Activated naive CD8-positive, alpha-beta T cell treated with anti-CD3 and anti-CD28 coated beads, Interleukin-2, amount 50 U/mL, for 16 hours (primary cell): ENCODE data around the gene TESK1.
"Not testable (repeated sequence)": the region's sequence is repeated elsewhere in the genome, so short reads cannot be mapped to it uniquely, and the experiment has no call there.

ENCODE experiments used
- DNase-seq: peaks from one replicate; pipeline ENCODE4 v3.0.0-alpha.2; 2020; ENCODE audit warnings: low read depth, low spot score

TESK1 gene

GRCh38 chr9:35579659-35580227, 25.3 kb upstream of the TESK1 start:
- DNase-seq, result not testable (repeated sequence)

- DNase-seq, result not testable (repeated sequence)
These were observed 21.5 kb upstream of the TESK1 start for GRCh38 chr9:35583521-35583920.

DNA sequence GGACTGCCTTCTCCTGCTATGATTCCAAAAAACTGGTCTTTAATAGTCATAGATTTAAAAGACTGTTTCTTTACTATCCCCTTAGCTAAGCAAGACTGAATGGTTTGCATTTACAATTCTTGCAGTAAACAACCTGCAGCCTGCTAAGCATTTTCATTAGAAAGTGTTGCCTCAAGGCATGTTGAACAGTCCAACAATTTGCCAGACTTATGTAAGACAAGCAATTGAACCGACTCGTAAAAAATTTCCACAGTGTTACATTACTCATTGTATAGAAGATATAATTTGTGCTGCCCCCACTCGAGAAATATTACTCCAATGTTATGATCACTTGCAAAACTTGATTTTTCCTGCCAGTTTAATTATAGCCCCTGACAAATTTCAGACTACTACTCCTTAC, 20.4 kb upstream of the TESK1 start:
- DNase-seq, result not testable (repeated sequence)

GRCh38 chr9:35588506-35588905, 16.6 kb upstream of the TESK1 start:
- not testable (repeated sequence) for DNase-seq

- DNase-seq, result no peak
These were observed 11.5 kb upstream of the TESK1 start for GRCh38 chr9:35593581-35593980.

DNA sequence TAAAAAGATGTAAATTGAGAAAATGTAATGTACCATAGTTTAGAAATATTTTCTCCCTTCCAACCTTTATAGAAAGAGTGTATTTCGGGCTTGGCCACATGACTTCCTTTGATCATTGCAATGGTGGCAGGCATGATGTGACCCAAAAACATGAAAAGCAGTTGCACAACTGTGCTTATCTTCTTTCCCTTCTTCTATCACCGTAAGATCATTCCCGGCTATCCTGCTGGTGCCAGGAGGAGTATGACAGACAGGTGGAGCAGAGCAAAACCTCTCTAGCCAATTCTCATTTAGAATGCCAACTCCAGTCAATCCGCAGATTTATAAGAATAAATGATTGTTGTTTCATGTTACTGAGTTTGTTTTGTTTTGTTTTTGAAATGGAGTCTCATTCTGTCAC, 10.6 kb upstream of the TESK1 start:
- DNase-seq, result no peak

- DNase-seq, result not testable (repeated sequence)
These were observed 8.2 kb upstream of the TESK1 start for GRCh38 chr9:35596907-35597306.

GRCh38 chr9:35598866-35599590, 6.0 kb upstream of the TESK1 start:
- DNase-seq, result no peak

DNA sequence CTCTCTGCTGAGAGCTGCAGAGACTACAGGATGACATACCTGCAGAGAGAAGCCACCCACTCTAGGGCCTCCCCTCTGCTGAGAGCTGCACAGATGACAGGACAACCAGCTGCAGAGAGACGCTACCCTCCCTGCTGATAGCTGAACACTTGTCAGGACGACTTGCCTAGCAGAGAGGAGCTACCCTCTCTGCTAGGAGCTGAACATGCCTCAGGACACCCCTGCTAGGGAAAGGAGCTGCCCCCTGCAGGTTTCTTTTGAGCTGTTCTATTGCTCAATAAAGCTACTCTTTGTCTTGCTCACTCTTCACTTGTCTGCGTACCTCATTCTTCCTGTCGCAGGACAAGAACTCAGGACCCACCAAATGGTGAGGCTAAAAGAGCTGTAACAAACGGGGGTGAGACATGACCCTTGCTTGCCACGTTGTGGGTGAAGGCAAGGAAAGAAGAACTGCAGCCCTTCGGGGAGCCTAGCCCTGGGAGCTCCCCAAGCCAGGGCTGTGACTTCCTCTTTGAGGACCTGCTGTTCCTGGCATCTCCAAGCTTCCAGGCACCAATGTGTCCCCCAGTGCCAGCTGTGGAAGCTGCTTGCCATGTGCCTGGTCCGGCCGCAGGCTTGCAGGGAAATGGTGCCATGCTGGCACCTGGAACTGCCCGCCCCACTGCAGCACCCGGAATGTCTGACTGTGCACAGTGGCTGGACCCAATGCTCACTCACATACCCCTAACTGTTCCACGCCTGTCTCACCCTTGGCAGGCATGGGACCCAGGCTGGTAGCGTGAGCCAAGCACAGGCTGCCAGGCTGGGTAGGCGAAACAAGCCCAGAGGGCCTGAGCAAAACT, 5.1 kb upstream of the TESK1 start:
- DNase-seq, result no peak

DNA sequence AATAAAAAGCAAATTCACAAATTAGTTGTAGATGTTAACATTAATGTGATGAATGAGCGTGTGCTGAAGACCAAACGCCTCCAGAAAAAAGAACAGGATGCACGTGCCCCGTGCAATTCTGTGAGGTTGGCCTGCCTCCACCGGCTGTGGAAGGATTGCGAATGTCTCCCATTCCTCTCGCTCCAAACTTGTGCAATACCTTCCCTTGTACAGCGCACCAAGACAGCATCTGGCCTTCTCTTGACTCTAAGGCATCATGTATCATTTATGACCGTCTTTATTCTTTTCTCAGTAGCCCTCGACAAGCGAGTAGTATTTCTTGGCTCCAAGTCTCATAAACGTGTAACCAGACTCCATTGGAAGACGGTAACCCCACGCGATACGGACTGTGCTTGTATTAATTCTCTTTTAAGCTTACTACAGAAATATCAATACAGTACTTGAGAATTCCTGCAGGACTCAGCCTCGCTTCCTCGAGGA, 1.5 kb upstream of the TESK1 start:
- no peak for DNase-seq

DNA sequence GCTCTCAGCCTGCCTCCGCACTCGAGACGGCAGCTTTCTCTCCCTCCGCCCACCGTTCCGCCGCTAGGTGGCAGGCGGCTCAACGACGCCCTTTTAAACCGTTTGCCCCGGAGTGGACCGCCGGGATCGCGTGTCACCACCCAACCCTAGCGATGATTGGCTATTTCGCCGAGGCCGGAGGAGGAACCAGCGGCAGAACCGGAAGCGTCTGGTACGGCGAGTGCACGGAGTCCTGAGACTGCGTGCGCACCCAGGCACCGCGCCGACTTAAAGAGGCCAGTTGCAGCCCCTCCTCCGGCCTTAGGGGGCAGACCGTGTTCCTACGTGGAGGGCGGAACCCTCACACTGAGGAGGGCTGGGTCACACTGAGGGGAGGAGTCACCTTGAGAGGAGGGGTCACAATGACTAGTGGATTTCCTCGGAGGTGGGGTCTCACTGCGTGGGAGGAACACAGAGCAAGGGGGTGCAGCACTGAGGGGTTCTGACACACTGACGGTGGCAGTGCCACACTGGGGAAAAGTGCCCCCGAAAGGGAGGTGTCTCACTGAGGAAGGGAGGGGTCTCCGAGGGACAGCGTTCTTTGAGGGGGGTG, 980 bp upstream of the TESK1 start:
- peak; percentile 97 for DNase-seq

GRCh38 chr9:35605351-35606137, 482 bp downstream of the TESK1 start:
- DNase-seq, result no peak

GRCh38 chr9:35606138-35606504, 1.1 kb downstream of the TESK1 start:
- no peak for DNase-seq

- no peak for DNase-seq
These were observed 1.7 kb downstream of the TESK1 start for GRCh38 chr9:35606726-35607125.

DNA sequence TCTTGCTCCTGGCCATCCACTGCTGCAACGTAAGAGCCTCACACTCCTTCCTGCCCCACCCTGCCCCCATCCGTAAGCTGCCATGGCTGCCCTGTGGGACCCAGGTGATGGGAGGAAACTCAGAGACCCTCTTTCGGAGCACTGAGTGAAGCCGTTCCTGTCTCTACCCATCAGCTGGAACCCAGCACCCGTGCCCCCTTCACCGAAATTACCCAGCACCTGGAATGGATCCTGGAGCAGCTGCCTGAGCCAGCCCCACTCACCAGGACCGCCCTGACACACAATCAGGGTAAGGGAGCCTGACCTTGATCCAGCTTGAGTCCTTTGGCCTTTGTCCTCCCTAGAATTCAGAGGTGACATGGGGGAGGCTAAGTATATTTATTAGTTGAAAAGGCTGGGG, 3.2 kb downstream of the TESK1 start:
- DNase-seq, result no peak

DNA sequence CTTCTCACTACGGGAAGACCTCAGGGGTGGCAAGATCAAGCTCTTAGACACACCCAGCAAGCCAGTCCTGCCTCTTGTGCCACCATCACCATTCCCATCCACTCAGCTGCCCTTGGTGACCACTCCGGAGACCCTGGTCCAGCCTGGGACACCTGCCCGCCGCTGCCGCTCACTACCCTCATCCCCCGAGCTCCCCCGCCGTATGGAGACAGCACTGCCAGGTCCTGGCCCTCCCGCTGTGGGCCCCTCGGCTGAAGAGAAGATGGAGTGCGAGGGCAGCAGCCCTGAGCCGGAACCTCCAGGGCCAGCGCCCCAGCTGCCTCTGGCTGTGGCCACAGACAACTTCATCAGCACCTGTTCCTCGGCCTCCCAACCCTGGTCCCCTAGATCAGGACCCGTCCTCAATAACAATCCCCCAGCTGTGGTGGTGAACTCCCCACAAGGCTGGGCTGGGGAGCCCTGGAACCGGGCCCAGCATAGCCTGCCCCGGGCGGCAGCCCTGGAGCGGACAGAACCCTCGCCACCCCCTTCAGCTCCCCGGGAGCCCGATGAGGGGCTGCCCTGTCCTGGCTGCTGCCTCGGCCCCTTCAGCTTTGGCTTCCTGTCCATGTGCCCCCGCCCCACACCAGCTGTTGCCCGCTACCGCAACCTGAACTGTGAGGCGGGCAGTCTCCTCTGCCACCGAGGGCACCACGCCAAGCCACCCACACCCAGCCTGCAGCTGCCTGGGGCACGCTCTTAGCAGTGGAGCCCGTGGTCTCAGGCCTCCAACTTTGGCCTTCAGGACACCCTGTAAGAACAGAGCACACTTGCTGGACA, 4.1 kb downstream of the TESK1 start:
- no peak for DNase-seq

GRCh38 chr9:35609820-35610163, 4.7 kb downstream of the TESK1 start:
- DNase-seq, result no peak

- DNase-seq, result no peak
These were observed 6.3 kb downstream of the TESK1 start for GRCh38 chr9:35611230-35611797.

- DNase-seq, result not testable (repeated sequence)
These were observed 7.0 kb downstream of the TESK1 start for GRCh38 chr9:35612066-35612465.

- DNase-seq, result no peak
These were observed 7.8 kb downstream of the TESK1 start for GRCh38 chr9:35612843-35613242.
